ENCODE measurements around the gene SLC1A5. TPM values are rescaled to one million over a fixed set of nuclear protein-coding genes. Genes with fewer than 3 reads are reported as not detected.

SLC1A5 gene
- total RNA-seq, 1 donor from 2014 or later = 92.7 TPM

DNA sequence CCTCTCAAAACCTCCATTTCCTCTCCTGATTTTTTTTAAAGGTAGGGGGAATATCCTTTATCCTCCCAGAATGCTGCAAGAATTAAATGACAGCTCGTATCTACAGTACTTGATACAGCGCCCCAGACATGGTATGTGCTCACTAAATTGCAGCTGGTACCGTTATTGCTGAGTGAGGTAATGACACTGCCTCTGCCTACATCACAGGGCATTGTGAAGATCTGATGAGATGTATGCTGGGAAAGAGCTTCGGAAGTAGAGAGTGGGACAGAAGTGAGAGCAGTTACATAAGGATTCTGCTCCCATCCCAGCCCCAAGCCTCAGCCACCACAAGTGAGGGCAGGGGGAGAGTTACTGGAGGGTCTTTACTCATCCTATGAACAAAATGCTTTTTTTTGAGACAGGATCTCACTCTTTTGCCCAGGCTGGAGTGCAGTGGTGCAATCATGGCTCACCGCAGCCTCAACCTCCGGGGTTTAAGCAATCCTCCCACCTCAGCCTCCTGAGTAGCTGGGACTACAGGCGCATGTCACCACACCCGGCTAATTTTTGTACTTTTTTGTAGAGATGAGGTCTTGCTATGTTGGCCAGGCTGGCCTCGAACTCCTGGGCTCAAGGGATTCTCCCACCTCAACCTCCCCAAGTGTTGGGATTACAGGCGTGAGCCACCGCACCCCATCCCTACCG lies 44.2 kb downstream of the SLC1A5 start:
- no peak for DNase-seq (ENCODE audit: low read depth)

GRCh38 chr19:46742926-46743480 lies 45.4 kb downstream of the SLC1A5 start:
- no peak for DNase-seq (ENCODE audit: low read depth)

- DNase-seq (ENCODE audit: low read depth) = no peak
Measured at GRCh38 chr19:46741447-46741846, 46.9 kb downstream of the SLC1A5 start.

GRCh38 chr19:46739290-46739771 lies 49.1 kb downstream of the SLC1A5 start:
- DNase-seq (ENCODE audit: low read depth) = no peak

- no peak for DNase-seq (ENCODE audit: low read depth)
Measured at GRCh38 chr19:46737761-46738171, 50.6 kb downstream of the SLC1A5 start.

DNA sequence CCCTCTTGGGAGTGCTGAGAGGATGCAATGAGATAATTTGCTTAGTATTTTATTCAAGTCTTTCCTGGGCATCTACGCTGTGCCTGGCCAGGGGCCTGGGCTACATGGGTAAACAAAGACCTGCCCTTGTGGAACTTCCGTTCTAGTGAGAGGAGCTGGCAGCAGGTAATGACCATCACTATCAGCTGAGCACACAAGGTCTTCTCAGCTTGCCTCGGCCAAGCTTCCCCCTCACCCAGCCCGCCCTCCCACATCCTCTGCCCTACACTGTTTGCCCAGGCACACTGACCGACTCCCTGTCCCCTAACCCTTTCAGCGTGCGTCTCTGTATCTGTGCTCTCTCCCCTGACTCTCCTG lies 51.1 kb downstream of the SLC1A5 start:
- DNase-seq (ENCODE audit: low read depth) = no peak

DNA sequence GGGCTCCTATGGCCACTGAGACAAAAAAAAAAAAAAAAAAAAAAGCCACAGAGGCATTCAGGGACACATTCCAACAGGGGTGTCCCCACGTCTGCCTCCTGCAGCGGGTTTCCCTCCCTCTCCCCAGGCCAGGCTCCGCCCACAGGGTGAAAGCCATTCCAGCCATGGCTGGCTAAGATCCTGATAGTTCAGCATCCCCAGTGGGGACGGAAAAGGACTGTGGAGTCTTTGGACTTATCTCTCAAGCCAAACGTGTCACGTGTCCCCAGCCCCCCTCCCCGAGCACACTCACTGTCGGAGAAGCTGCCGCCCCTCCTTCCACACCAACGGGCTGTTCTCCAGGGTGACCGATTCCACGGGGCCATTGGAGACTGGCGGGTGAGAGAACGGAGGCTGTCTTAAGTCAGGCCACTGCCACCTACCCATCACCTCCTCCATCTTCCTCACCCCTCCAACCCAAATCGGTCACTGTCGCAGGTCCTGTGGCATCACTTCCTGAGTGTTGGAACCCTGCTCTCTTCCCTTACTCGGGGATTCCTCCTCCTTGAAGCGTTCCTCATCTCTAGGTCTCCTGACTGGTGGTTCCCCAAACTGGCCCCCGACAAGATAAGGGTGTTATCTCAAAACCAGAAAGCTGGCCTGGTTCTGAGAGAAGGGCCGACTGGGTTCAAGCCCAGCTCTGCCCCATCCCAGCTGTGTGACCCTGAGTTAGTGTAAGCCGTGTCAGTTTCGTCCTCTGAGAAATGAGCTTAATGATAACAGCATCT lies 51.7 kb downstream of the SLC1A5 start:
- DNase-seq (ENCODE audit: low read depth) = no peak

DNA sequence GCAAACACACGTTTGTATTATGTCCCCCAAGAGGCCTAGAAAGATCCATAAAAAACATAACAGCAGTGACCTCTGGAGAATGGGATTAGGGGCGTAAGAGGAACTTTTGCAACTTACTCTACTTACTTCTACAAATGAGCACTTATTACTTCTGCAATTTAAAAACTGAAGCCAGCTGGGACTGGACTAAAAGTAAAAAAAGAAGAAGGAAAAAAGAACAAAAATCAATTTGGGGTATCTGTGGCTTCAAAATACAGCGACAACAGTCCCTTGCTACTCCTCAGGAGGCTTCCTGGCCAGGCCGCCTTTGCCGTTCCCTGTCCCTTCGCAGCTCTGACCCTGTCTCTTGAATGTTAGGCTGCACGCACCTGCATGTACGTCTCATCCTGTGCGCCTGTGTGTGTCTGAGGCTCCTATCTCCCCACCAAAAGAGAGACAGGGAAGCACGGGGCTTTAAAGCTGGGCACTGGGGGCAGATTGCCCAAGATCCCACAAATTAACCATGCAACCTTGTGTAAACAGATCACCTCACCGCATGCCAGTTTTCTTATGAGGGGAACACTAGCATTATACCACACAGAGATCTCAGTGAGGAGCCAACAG lies 54.6 kb downstream of the SLC1A5 start:
- no peak for DNase-seq (ENCODE audit: low read depth)

DNA sequence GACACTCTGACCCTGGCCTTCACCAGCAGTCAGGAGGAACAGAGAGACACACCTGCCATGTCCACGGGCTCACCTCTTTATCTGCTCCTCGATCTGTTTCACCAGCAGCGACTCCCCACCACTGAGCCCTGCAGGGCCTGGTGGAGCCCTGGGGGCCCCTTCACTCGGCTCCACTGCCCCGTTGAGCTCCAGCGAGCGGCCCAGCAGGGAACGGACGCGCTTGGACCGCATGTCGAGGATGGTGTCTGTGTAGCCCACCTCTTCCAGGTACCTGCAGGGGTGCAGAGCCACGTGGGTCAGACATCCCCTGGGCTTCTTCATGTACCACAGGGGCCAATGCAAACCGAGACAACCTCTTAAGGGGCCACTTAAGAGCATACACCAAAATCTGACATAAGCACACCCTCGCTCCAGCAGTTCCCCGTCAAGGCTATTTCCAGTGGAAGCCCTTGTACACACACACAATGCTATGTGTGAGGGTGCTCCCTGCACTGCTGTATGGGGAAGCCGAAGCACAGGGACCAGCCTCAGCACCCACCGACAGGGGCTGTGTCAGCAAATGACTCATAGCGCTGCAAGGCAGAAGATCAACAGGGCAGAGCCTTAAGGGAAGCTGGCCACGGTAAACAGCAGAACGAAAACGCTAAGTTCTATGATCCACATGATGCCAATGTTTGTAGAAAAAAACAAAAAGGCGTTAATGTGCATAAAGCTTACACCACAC lies 55.3 kb downstream of the SLC1A5 start:
- no peak for DNase-seq (ENCODE audit: low read depth)

GRCh38 chr19:46732172-46732938 lies 56.0 kb downstream of the SLC1A5 start:
- DNase-seq (ENCODE audit: low read depth) = no peak

- no peak for DNase-seq (ENCODE audit: low read depth)
Measured at GRCh38 chr19:46731584-46731983, 56.8 kb downstream of the SLC1A5 start.

DNA sequence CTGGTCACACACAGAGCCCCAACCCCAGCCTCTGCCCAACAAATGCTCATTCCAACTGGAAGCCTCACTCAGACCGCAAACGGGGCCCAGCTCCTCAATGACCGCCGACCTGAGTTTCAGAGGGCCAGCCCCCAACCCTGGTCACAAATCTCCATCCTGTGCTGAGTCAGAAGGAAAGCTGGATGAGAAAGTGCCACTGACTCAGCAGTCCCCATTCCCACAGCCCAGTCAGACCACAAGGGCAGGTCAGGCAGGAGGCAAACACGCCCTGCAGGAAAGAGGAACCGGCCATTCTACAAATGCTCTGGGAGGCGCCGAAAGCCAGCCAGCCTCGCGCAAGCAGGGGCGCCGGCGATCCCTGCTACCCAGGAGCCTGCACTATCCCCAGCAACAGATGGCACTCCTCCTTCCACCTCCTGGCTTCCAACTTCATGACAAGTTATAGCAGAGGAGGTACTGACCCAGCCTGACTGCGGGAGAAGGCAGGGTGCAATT lies 57.3 kb downstream of the SLC1A5 start:
- DNase-seq (ENCODE audit: low read depth) = peak; percentile 84

GRCh38 chr19:46730595-46730994 lies 57.8 kb downstream of the SLC1A5 start:
- no peak for DNase-seq (ENCODE audit: low read depth)

- no peak for DNase-seq (ENCODE audit: low read depth)
Measured at GRCh38 chr19:46730187-46730586, 58.2 kb downstream of the SLC1A5 start.

DNA sequence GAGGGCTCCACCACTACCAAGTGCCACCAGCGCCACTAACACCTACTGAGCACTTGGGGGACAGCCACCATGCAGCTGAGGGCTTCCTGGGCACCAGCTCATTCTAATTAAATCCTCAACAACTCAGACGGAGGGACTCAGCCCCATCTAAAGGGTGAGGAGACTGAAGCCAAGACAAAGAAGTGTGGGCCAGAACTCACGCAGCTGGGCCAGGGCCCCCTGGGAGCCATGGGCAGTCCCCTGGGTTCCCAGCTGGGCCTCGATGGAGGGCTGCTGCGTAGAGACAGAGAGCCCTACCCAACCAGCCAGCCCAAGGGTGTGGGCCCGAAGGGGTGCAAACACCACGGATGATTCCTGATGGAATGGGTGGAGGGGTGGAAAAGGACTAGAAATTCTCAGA lies 58.7 kb downstream of the SLC1A5 start:
- no peak for DNase-seq (ENCODE audit: low read depth)

GRCh38 chr19:46728693-46729339 lies 59.6 kb downstream of the SLC1A5 start:
- DNase-seq (ENCODE audit: low read depth) = no peak

- DNase-seq (ENCODE audit: low read depth) = no peak
Measured at GRCh38 chr19:46728208-46728607, 60.2 kb downstream of the SLC1A5 start.

- DNase-seq (ENCODE audit: low read depth) = no peak
Measured at GRCh38 chr19:46727757-46728156, 60.6 kb downstream of the SLC1A5 start.

DNA sequence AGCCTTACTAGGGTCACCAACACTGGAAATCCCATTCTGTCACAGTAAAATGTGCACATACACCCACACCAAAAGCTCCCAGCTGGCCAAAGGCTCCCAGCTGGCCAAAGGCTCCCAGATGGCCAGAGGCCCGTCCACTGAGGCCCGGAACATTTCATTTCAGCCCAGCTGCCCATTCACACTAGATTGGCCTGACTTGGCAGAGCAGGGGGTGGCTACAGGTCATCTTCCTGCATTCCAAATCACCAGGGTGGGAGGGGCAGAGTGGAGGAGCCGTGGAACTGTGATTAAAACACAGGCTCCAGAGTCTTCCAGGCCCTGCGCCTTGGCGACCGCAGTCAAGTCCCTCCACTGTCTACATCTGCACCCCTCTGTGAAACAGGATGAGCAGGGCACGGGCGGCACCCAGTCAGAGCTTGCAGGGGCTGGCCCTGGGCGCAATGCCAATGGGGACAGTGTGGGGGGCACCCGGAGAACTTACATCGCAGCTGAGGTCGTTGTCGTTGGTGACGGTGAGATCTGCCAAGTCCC lies 61.4 kb downstream of the SLC1A5 start:
- DNase-seq (ENCODE audit: low read depth) = no peak

- no peak for DNase-seq (ENCODE audit: low read depth)
Measured at GRCh38 chr19:46726551-46726950, 61.8 kb downstream of the SLC1A5 start.

Data from renal cortical epithelial cell (primary cell).